ENCODE measurements around the gene CCL24. TPM values are rescaled to one million over a fixed set of nuclear protein-coding genes. Genes with fewer than 3 reads are reported as not detected.

Gene CCL24
- total and polyA plus RNA-seq, 11 donors = 0.18 to 0.77 (median 0.60) TPM; not detected in 8

GRCh38 chr7:75817116-75817515 lies 3.5 kb upstream of the CCL24 start:
- Histone ChIP-seq H3K27ac (no peak overlapping the region), H3K27me3 (no peaks in the 10 kb centered on the region), H3K36me3 (no peaks in the 10 kb centered on the region), H3K4me3 (no peak overlapping the region), H3K4me1 (peaks cover 0 to 29% (median 0%) of the 10 kb centered on the region in 12 donors), H3K9me3 (no peaks in the 10 kb centered on the region)
- TF ChIP-seq POLR2A (IDR thresholded peaks at IDR 0.05) = no peak
- TF ChIP-seq CTCF (IDR thresholded peaks at IDR 0.05) = no peak
- intact Hi-C loops (cut with DNase I) = no loop called here
- 66 to 78% (median 73%) methylated on average over 6 of the region's 6 CpGs for WGBS, 4 donors
- ATAC-seq = no peak
- DNase-seq = no peak

- H3K4me3 ChIP-seq = no peak overlapping the region
- intact Hi-C loops (cut with DNase I) = no loop called here
- TF ChIP-seq POLR2A (IDR thresholded peaks at IDR 0.05) = no peak
- no peak for TF ChIP-seq CTCF (IDR thresholded peaks at IDR 0.05)
- WGBS, 4 donors = 60 to 70% (median 68%) methylated on average over 10 of the region's 10 CpGs
- ATAC-seq (no peak), DNase-seq (no peak)
- H3K27ac ChIP-seq = no peak overlapping the region
- H3K27me3 ChIP-seq = no peaks in the 10 kb centered on the region
- H3K36me3 ChIP-seq = no peaks in the 10 kb centered on the region
- H3K4me1 ChIP-seq = peaks cover 0 to 29% (median 0%) of the 10 kb centered on the region in 12 donors
- H3K9me3 ChIP-seq = no peaks in the 10 kb centered on the region
These were observed 1.9 kb upstream of the CCL24 start for GRCh38 chr7:75815418-75816064.

- TF ChIP-seq POLR2A (IDR thresholded peaks at IDR 0.05) (no peak), CTCF (IDR thresholded peaks at IDR 0.05) (no peak)
- H3K4me3 ChIP-seq = no peak overlapping the region
These were observed 871 bp upstream of the CCL24 start for GRCh38 chr7:75814407-75814947.

GRCh38 chr7:75813084-75813483 lies 522 bp downstream of the CCL24 start:
- DNase-seq (no peak), ATAC-seq (no peak)
- intact Hi-C loops (cut with DNase I) = no loop called here
- peaks cover 0 to 2% (median 0%) of the 10 kb centered on the region in 12 donors for H3K9me3 ChIP-seq
- no peaks in the 10 kb centered on the region for H3K27me3 ChIP-seq
- WGBS, 4 donors = 60 to 72% (median 70%) methylated on average over 3 of the region's 3 CpGs
- no peak overlapping the region for H3K4me3 ChIP-seq
- no peak overlapping the region for H3K27ac ChIP-seq
- peaks cover 0 to 17% (median 0%) of the 10 kb centered on the region in 12 donors for H3K4me1 ChIP-seq
- no peak for TF ChIP-seq POLR2A (IDR thresholded peaks at IDR 0.05)
- no peak for TF ChIP-seq CTCF (IDR thresholded peaks at IDR 0.05)
- H3K36me3 ChIP-seq = no peaks in the 10 kb centered on the region

More at GRCh38 chr7:75814407-75814947, 871 bp upstream of the CCL24 start:
- H3K27me3 ChIP-seq = no peaks in the 10 kb centered on the region
- WGBS, 4 donors = 63 to 88% (median 74%) methylated on average over 11 to 13 of the region's 13 CpGs
- H3K9me3 ChIP-seq = no peaks in the 10 kb centered on the region
- ATAC-seq (no peak), DNase-seq (no peak)
- peaks cover 0 to 27% (median 0%) of the 10 kb centered on the region in 12 donors for H3K4me1 ChIP-seq
- intact Hi-C loops (cut with DNase I) = no loop called here
- H3K27ac ChIP-seq = no peak overlapping the region
- no peaks in the 10 kb centered on the region for H3K36me3 ChIP-seq
